H1 (cell line): ENCODE data around the gene P2RX1. TPM values are rescaled to one million over a fixed set of nuclear protein-coding genes. Genes with fewer than 3 reads are reported as not detected.

Experiments
- CTCF ChIA-PET: fragments of 300-600 bp; sonication (Branson Sonifier 250); formaldehyde crosslinking; loops from one replicate; lab custom pipeline; 2021; ENCODE audit not compliant: partially characterized antibody; lab: Charles Lee
- POLR2A ChIA-PET: fragments of 300-600 bp; sonication (Branson Sonifier 250); formaldehyde crosslinking; loops from one replicate; lab custom pipeline; 2021; ENCODE audit warnings: inconsistent platforms; ENCODE audit not compliant: partially characterized antibody; lab: Charles Lee
- DNase-seq, 2 experiments: peaks; one replicate each; pipeline versions ENCODE4 v3.0.0 to v3.0.0-alpha.2; 2010 to 2022; ENCODE audit warnings: low spot score in 2 of 2, low read depth in 1 of 2, mixed read lengths in 1 of 2
- FAIRE-seq: peaks from 2 replicates; lab custom pipeline; 2011; peaks lifted over from hg19 to GRCh38; lab: Jason Lieb, UNC
- H2AFZ ChIP-seq: 2 replicates; pipeline ENCODE4 v1.8.1; 2012; ENCODE audit warnings: low read length, inconsistent platforms
- H2AK5ac ChIP-seq: 2 replicates; pipeline ENCODE4 v1.6.1; 2013; ENCODE audit warnings: low read depth, low read length
- H2BK120ac ChIP-seq: replicated peaks from 2 replicates; pipeline ENCODE3; 2013; ENCODE audit warnings: low read depth, low read length, inconsistent platforms
- H2BK12ac ChIP-seq: 2 replicates; pipeline ENCODE4 v1.6.1; 2013; ENCODE audit warnings: low read depth, low read length
- H2BK15ac ChIP-seq: 2 replicates; pipeline ENCODE4 v1.6.1; 2013; ENCODE audit warnings: low read length
- H2BK20ac ChIP-seq: 2 replicates; pipeline ENCODE4 v1.6.1; 2013; ENCODE audit warnings: low read length
- H2BK5ac ChIP-seq: 2 replicates; pipeline ENCODE4 v1.6.1; 2013; ENCODE audit warnings: low read depth, low read length
- H3K14ac ChIP-seq: 2 replicates; pipeline ENCODE4 v1.6.1; 2013; ENCODE audit warnings: inconsistent platforms; ENCODE audit not compliant: insufficient read length
- H3K18ac ChIP-seq: 2 replicates; pipeline ENCODE4 v1.6.1; 2013; ENCODE audit warnings: low read length; ENCODE audit errors: extremely low read depth
- H3K23ac ChIP-seq: 2 replicates; pipeline ENCODE4 v1.6.1; 2013; ENCODE audit warnings: inconsistent platforms; ENCODE audit not compliant: insufficient read length
- H3K23me2 ChIP-seq: 2 replicates; pipeline ENCODE4 v1.6.1; 2013; ENCODE audit warnings: low read depth, low read length
- H3K27ac ChIP-seq: 2 replicates; pipeline ENCODE4 v1.6.1; 2011; ENCODE audit warnings: low read depth, low read length, inconsistent platforms
- H3K27me3 ChIP-seq, 4 experiments: replicated peaks in 1 of 4; 1 replicate in 1 of 4; 2 replicates in 3 of 4; pipeline versions ENCODE4 v1.6.1 to v1.8.1; 2011 to 2013; ENCODE audit warnings: low read length in 3 of 4, mild to moderate bottlenecking in 3 of 4, inconsistent platforms in 2 of 4, mixed read lengths in 2 of 4, moderate library complexity in 1 of 4; ENCODE audit not compliant: control insufficient read depth in 3 of 4, insufficient read depth in 3 of 4; ENCODE audit errors: extremely low read depth in 1 of 4
- H3K36me3 ChIP-seq, 4 experiments: 2 replicates each; pipeline versions ENCODE4 v1.6.1 to v1.8.1; 2011 to 2013; ENCODE audit warnings: mild to moderate bottlenecking in 4 of 4, low read length in 3 of 4, moderate library complexity in 2 of 4, control low read depth in 1 of 4, inconsistent platforms in 1 of 4; ENCODE audit not compliant: insufficient read depth in 4 of 4, control insufficient read depth in 2 of 4
- H3K4ac ChIP-seq: replicated peaks from 2 replicates; pipeline ENCODE3; 2013; ENCODE audit warnings: low read length, low read depth, mixed read lengths, inconsistent platforms; ENCODE audit not compliant: insufficient read length
- H3K4me1 ChIP-seq, 4 experiments: replicated peaks in 1 of 4; 1 replicate in 1 of 4; 2 replicates in 3 of 4; pipeline versions ENCODE4 v1.6.1 to v1.8.1; 2011 to 2013; ENCODE audit warnings: low read length in 3 of 4, inconsistent platforms in 2 of 4, mixed read lengths in 1 of 4; ENCODE audit not compliant: insufficient read depth in 4 of 4, control insufficient read depth in 3 of 4
- H3K4me2 ChIP-seq, 2 experiments: 2 replicates each; pipeline versions ENCODE4 v1.6.1 to v1.8.1; 2011 to 2013; ENCODE audit warnings: low read depth in 2 of 2, low read length in 2 of 2, control low read depth in 1 of 2, inconsistent platforms in 1 of 2, mild to moderate bottlenecking in 1 of 2; ENCODE audit not compliant: insufficient read depth in 1 of 2
- H3K4me3 ChIP-seq, 4 experiments: fragments of 200-600, 300-600 bp in 1 of 4; sonication (generic), shearing (Covaris generic), sonication (Bioruptor Twin) in 1 of 4; 2 replicates each; pipeline versions ENCODE4 v1.5.1 to v1.8.1; 2011 to 2016; ENCODE audit warnings: low read length in 4 of 4, low read depth in 3 of 4, control low read depth in 2 of 4, inconsistent platforms in 2 of 4, mild to moderate bottlenecking in 2 of 4, mixed read lengths in 1 of 4, moderate library complexity in 1 of 4; ENCODE audit not compliant: insufficient read depth in 2 of 4; ENCODE audit errors: extremely low read depth in 1 of 4
- H3K56ac ChIP-seq: replicated peaks from 2 replicates; pipeline ENCODE3; 2013; ENCODE audit warnings: low read depth, mild to moderate bottlenecking, mixed read lengths, low read length, inconsistent platforms; ENCODE audit not compliant: insufficient read length
- H3K79me1 ChIP-seq: 2 replicates; pipeline ENCODE4 v1.6.1; 2013; ENCODE audit warnings: low read depth, low read length, control low read depth
- H3K79me2 ChIP-seq, 2 experiments: 2 replicates each; pipeline versions ENCODE4 v1.6.1 to v1.8.1; 2012 to 2013; ENCODE audit warnings: low read length in 2 of 2, mild to moderate bottlenecking in 2 of 2, inconsistent platforms in 1 of 2; ENCODE audit not compliant: insufficient read depth in 2 of 2, control insufficient read depth in 1 of 2
- H3K9ac ChIP-seq, 4 experiments: replicated peaks in 1 of 4; 1 replicate in 1 of 4; 2 replicates in 3 of 4; pipeline versions ENCODE4 v1.6.1 to v1.8.1; 2011 to 2013; ENCODE audit warnings: low read depth in 3 of 4, low read length in 3 of 4, control low read depth in 2 of 4, mild to moderate bottlenecking in 2 of 4, moderate library complexity in 2 of 4, inconsistent platforms in 1 of 4; ENCODE audit errors: extremely low read depth in 1 of 4
- H3K9me3 ChIP-seq, 2 experiments: 2 replicates each; pipeline versions ENCODE4 v1.6.1 to v1.8.1; 2012 to 2013; ENCODE audit warnings: mild to moderate bottlenecking in 2 of 2, moderate library complexity in 2 of 2, control low read depth in 1 of 2, inconsistent platforms in 1 of 2, low read depth in 1 of 2, low read length in 1 of 2, mixed read lengths in 1 of 2; ENCODE audit not compliant: insufficient read depth in 2 of 2
- H4K20me1 ChIP-seq, 2 experiments: replicated peaks in 1 of 2; 2 replicates each; pipeline versions ENCODE3 to v1.8.1; 2011 to 2013; ENCODE audit warnings: inconsistent platforms in 2 of 2, low read length in 2 of 2, mild to moderate bottlenecking in 1 of 2; ENCODE audit not compliant: insufficient read depth in 2 of 2, control insufficient read depth in 1 of 2
- H4K5ac ChIP-seq: 2 replicates; pipeline ENCODE4 v1.6.1; 2013; ENCODE audit warnings: low read length, low read depth, mixed read lengths, inconsistent platforms; ENCODE audit not compliant: insufficient read length
- H4K8ac ChIP-seq: 2 replicates; pipeline ENCODE4 v1.8.0; 2013; ENCODE audit warnings: mild to moderate bottlenecking, moderate library complexity, low read length, inconsistent platforms; ENCODE audit not compliant: insufficient read depth; ENCODE audit errors: extremely low read depth
- H4K91ac ChIP-seq: replicated peaks from 2 replicates; pipeline ENCODE3; 2013; ENCODE audit warnings: low read length, mixed read lengths, inconsistent platforms; ENCODE audit not compliant: insufficient read length
- CTBP2 ChIP-seq: IDR thresholded peaks from 2 replicates; pipeline ENCODE4 v1.7.0; 2011; ENCODE audit warnings: borderline replicate concordance, mild to moderate bottlenecking, moderate library complexity, mixed read lengths, low read length; ENCODE audit not compliant: insufficient read depth, insufficient read length
- WGBS, 2 experiments: shearing (Covaris generic) in 1 of 2; methylation state at CpG; one replicate each; pipeline versions ENCODE4 v1.1.6 to v1.1.7; 2013 to 2015; ENCODE audit warnings: low lambda C conversion rate in 2 of 2, mixed read lengths in 2 of 2, inconsistent platforms in 1 of 2, low coverage in 1 of 2, missing lambda C conversion rate in 1 of 2; ENCODE audit not compliant: insufficient replicate concordance in 2 of 2, insufficient coverage in 1 of 2, insufficient read length in 1 of 2; ENCODE audit errors: extremely low coverage in 1 of 2, missing lambda C conversion rate in 1 of 2; 5-methylcytosine and 5-hydroxymethylcytosine counted together
- polyA plus RNA-seq, 7 experiments: library from polyadenylated mRNA; depleted of rRNA in 3 of 7; stranded (reverse) in 5 of 7; unstranded in 2 of 7; fragments of >200 nt in 5 of 7; fragments of 200-250 nt in 2 of 7; gene quantifications; 1 replicate in 5 of 7; 2 replicates in 1 of 7; 4 replicates in 1 of 7; pipeline versions ENCODE4 v1.2.1 to v1.2.3, GENCODE V29; 2011 to 2013; ENCODE audit warnings: missing spikeins in 2 of 7, mixed read lengths in 2 of 7
- total RNA-seq: library from RNA; stranded (reverse); fragmentation: NEBNext Ultra II Directional; extraction: Animal tissue kit (Norgen Biotek cat#: 25700); gene quantifications from 2 replicates; pipeline ENCODE4 v1.2.1, GENCODE V29; 2021
- TF ChIP-seq, protein P1 (sequence below): IDR thresholded peaks from 2 replicates; pipeline ENCODE4 v1.6.1; 2012; ENCODE audit warnings: low read length, inconsistent platforms

P2RX1 gene
- total and polyA plus RNA-seq, 2 of the 8 experiments (the other 6 are each of a cell fraction or from before 2014, with no cell fraction given): 0.45 to 1.1 TPM

DNA sequence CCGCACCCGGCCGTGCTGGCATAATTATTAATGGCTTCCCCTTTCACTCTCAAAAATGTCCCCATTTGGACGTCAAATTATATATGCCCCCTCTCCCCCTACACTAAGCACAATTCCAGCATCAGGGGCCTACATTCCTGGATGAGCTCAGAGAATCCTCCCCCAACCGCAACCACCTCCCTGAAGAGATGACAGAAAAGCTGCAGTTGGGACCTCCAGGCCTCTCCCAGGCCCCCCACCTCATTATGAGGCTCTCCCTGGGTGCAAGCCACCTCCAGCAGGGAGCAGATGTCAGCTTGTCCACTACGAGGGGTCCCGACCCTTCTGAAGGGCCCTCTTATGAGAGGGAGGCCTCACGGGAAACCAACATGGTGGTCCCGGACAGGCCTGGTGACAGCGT is 51.7 kb downstream of the P2RX1 start:
- H4K8ac ChIP-seq: no peak overlapping the region
- no peaks in the 10 kb centered on the region for H3K79me2 ChIP-seq
- H3K56ac ChIP-seq: no peak overlapping the region
- no peak overlapping the region for H3K4me3 ChIP-seq
- no peak overlapping the region for H2BK5ac ChIP-seq
- no peak overlapping the region for H3K27ac ChIP-seq
- no peaks in the 10 kb centered on the region for H3K27me3 ChIP-seq
- H2BK15ac ChIP-seq: no peak overlapping the region
- CTCF ChIA-PET: interaction anchor here (0.7 to 12.7 kb wide), 18 partner anchors 9 to 161 kb away, joined by 3 to 131 read pairs (median 6); partner anchors contain the start of genes NCBP3 and P2RX1
- 82% methylated on average over 7 of the region's 10 CpGs; no CpG with 5 or more reads in 1 of the 2 experiments for WGBS, 2 experiments
- peaks cover 0 to 11% (median 3%) of the 10 kb centered on the region in 4 experiments; a peak in 4 of 8 replicates for H3K36me3 ChIP-seq
- H3K23ac ChIP-seq: no peak overlapping the region
- no peak overlapping the region for H2BK120ac ChIP-seq
- peaks cover 0 to 2% of the 10 kb centered on the region in 2 experiments for H4K20me1 ChIP-seq
- H4K91ac ChIP-seq: no peak overlapping the region
- no peak overlapping the region for H3K18ac ChIP-seq
- no peak overlapping the region for H3K14ac ChIP-seq
- no peak overlapping the region for H2BK20ac ChIP-seq
- H3K9me3 ChIP-seq: no peaks in the 10 kb centered on the region
- H2BK12ac ChIP-seq: no peak overlapping the region
- no peak overlapping the region for H3K4ac ChIP-seq
- no peak overlapping the region for H3K4me2 ChIP-seq
- TF ChIP-seq, protein P1, sequence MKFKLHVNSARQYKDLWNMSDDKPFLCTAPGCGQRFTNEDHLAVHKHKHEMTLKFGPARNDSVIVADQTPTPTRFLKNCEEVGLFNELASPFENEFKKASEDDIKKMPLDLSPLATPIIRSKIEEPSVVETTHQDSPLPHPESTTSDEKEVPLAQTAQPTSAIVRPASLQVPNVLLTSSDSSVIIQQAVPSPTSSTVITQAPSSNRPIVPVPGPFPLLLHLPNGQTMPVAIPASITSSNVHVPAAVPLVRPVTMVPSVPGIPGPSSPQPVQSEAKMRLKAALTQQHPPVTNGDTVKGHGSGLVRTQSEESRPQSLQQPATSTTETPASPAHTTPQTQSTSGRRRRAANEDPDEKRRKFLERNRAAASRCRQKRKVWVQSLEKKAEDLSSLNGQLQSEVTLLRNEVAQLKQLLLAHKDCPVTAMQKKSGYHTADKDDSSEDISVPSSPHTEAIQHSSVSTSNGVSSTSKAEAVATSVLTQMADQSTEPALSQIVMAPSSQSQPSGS: no peak
- no peak for TF ChIP-seq CTBP2
- TF ChIP-seq, all 59 proteins: peak for 0
- FAIRE-seq (no peak), DNase-seq (no peak)
- H2AK5ac ChIP-seq: no peak overlapping the region
- H2AFZ ChIP-seq: no peak overlapping the region
- H3K9ac ChIP-seq: no peak overlapping the region
- POLR2A ChIA-PET: interaction anchor here (1.1 to 1.5 kb wide), 5 partner anchors 19 to 278 kb away, joined by 3 to 5 read pairs (median 3); partner anchors contain the start of genes CYB5D2 and ZZEF1
- H4K5ac ChIP-seq: no peak overlapping the region
- H3K4me1 ChIP-seq: no peaks in the 10 kb centered on the region
- H3K79me1 ChIP-seq: no peaks in the 10 kb centered on the region
- H3K23me2 ChIP-seq: no peaks in the 10 kb centered on the region
